Loucy (cell line): ENCODE measurements around the gene POU5F2.

Experiments used
- H2AFZ ChIP-seq: fragments of 200-600 bp; sonication (generic); 2 replicates; pipeline ENCODE4 v1.6.0; 2016; ENCODE audit warnings: antibody characterized with exemption, mild to moderate bottlenecking, low read length, moderate library complexity
- H3F3A ChIP-seq: fragments of 200-600 bp; 2 replicates; pipeline ENCODE4 v1.6.0; 2016; ENCODE audit warnings: antibody characterized with exemption, low read depth, mild to moderate bottlenecking
- H3K27me3 ChIP-seq: fragments of 200-600 bp; sonication (generic); 2 replicates; pipeline ENCODE4 v1.6.1; 2014; ENCODE audit warnings: low read length, mild to moderate bottlenecking; ENCODE audit not compliant: insufficient read depth, poor library complexity, severe bottlenecking
- H3K36me3 ChIP-seq: fragments of 200-600 bp; sonication (generic); 2 replicates; pipeline ENCODE4 v1.6.1; 2016; ENCODE audit warnings: low read length; ENCODE audit not compliant: insufficient read depth
- H3K4me1 ChIP-seq: fragments of 200-600 bp; sonication (generic); 2 replicates; pipeline ENCODE4 v1.5.1; 2014; ENCODE audit warnings: low read length, mild to moderate bottlenecking; ENCODE audit not compliant: insufficient read depth, poor library complexity, severe bottlenecking
- H3K4me2 ChIP-seq: fragments of 200-600 bp; sonication (generic); 2 replicates; pipeline ENCODE4 v1.6.0; 2014; ENCODE audit warnings: antibody characterized with exemption, low read length, low read depth, mild to moderate bottlenecking; ENCODE audit not compliant: poor library complexity, severe bottlenecking
- H3K4me3 ChIP-seq: fragments of 200-600 bp; sonication (generic); 2 replicates; pipeline ENCODE4 v1.5.1; 2014; ENCODE audit warnings: low read length, mild to moderate bottlenecking, mixed read lengths; ENCODE audit not compliant: poor library complexity, severe bottlenecking
- H3K79me2 ChIP-seq: fragments of 200-600 bp; sonication (generic); 2 replicates; pipeline ENCODE4 v1.6.1; 2014; ENCODE audit warnings: low read length; ENCODE audit not compliant: insufficient read depth
- H3K9ac ChIP-seq: fragments of 200-600 bp; sonication (generic); 2 replicates; pipeline ENCODE4 v1.6.0; 2014; ENCODE audit warnings: mild to moderate bottlenecking, low read depth, low read length, moderate library complexity; ENCODE audit not compliant: poor library complexity, severe bottlenecking
- H3K9me2 ChIP-seq: fragments of 200-600 bp; sonication (generic); replicated peaks from 2 replicates; pipeline ENCODE4 v1.6.1; 2016; ENCODE audit warnings: low read depth, low read length, mixed read lengths
- H3K9me3 ChIP-seq: fragments of 200-600 bp; sonication (generic); 2 replicates; pipeline ENCODE4 v1.6.1; 2014; ENCODE audit warnings: mild to moderate bottlenecking, antibody characterized with exemption, low read length, low read depth; ENCODE audit not compliant: insufficient read depth
- H4K20me1 ChIP-seq: fragments of 200-600 bp; sonication (generic); 2 replicates; pipeline ENCODE4 v1.6.0; 2014; ENCODE audit warnings: antibody characterized with exemption, low read length, mild to moderate bottlenecking; ENCODE audit not compliant: insufficient read depth, poor library complexity, severe bottlenecking
- EZH2phosphoT487 ChIP-seq: fragments of 200-600 bp; IDR thresholded peaks from 2 replicates; pipeline ENCODE4 v1.6.1; 2018; ENCODE audit warnings: antibody characterized with exemption, mild to moderate bottlenecking, moderate library complexity, borderline replicate concordance
- TF ChIP-seq, protein P1 (sequence below): fragments of 200-600 bp; sonication (generic); conservative IDR thresholded peaks from 2 replicates; pipeline ENCODE4 v1.5.1; 2014; ENCODE audit warnings: mild to moderate bottlenecking, antibody characterized with exemption, low read length

Gene POU5F2

GRCh38 chr5:93741136-93741811, at the start of gene POU5F2:
Gene POU5F2, minus strand, starts transcription at chr5:93741600. Its CDS starts 37 bp downstream, at chr5:93741563.
- Histone ChIP-seq H3K9me2 (no peaks in the 10 kb centered on the region), H3K9ac (no peak within 1 kb of the TSS), H2AFZ (no peak within 1 kb of the TSS), H3K79me2 (no peaks in the 10 kb centered on the region), H3K27me3 (no peaks in the 10 kb centered on the region), H3K36me3 (no peaks in the 10 kb centered on the region), H3K4me1 (no peaks in the 10 kb centered on the region), H3K4me3 (no peak within 1 kb of the TSS), H4K20me1 (no peaks in the 10 kb centered on the region), H3F3A (no peaks in the 10 kb centered on the region), H3K4me2 (no peak within 1 kb of the TSS), H3K9me3 (no peaks in the 10 kb centered on the region)
- no peak for TF ChIP-seq EZH2phosphoT487
- TF ChIP-seq, protein P1, sequence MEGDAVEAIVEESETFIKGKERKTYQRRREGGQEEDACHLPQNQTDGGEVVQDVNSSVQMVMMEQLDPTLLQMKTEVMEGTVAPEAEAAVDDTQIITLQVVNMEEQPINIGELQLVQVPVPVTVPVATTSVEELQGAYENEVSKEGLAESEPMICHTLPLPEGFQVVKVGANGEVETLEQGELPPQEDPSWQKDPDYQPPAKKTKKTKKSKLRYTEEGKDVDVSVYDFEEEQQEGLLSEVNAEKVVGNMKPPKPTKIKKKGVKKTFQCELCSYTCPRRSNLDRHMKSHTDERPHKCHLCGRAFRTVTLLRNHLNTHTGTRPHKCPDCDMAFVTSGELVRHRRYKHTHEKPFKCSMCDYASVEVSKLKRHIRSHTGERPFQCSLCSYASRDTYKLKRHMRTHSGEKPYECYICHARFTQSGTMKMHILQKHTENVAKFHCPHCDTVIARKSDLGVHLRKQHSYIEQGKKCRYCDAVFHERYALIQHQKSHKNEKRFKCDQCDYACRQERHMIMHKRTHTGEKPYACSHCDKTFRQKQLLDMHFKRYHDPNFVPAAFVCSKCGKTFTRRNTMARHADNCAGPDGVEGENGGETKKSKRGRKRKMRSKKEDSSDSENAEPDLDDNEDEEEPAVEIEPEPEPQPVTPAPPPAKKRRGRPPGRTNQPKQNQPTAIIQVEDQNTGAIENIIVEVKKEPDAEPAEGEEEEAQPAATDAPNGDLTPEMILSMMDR = no peak

DNA sequence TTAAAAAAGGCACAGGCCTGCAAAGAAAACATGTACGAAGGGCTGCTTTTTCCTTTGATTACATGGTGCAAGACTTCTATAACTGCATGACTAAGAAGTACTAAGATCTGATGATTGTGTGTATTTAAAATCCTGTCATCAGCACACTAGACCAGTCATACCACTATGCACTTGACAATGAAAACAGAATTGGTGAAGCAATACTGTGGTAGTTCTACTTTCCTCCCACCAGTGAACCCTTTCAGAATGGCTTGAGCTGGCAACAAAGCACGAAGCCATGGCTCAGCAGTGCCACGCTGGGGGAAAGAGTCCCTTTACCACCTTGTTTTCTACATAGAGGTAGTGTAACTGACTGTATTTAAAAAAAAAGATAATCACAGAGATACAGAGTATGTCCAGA, 49.0 kb upstream of the POU5F2 start:
- no peaks in the 10 kb centered on the region for H3K9me3 ChIP-seq
- no peak overlapping the region for H2AFZ ChIP-seq
- H4K20me1 ChIP-seq = no peaks in the 10 kb centered on the region
- H3K4me3 ChIP-seq = no peak overlapping the region
- H3K36me3 ChIP-seq = no peaks in the 10 kb centered on the region
- peaks cover 9% of the 10 kb centered on the region for H3K4me1 ChIP-seq
- no peaks in the 10 kb centered on the region for H3K27me3 ChIP-seq
- TF ChIP-seq EZH2phosphoT487 = no peak
- TF ChIP-seq, protein P1 = no peak
- H3K9me2 ChIP-seq = no peaks in the 10 kb centered on the region
- H3K9ac ChIP-seq = no peak overlapping the region
- no peaks in the 10 kb centered on the region for H3K79me2 ChIP-seq
- H3F3A ChIP-seq = no peaks in the 10 kb centered on the region
- H3K4me2 ChIP-seq = no peak overlapping the region

DNA sequence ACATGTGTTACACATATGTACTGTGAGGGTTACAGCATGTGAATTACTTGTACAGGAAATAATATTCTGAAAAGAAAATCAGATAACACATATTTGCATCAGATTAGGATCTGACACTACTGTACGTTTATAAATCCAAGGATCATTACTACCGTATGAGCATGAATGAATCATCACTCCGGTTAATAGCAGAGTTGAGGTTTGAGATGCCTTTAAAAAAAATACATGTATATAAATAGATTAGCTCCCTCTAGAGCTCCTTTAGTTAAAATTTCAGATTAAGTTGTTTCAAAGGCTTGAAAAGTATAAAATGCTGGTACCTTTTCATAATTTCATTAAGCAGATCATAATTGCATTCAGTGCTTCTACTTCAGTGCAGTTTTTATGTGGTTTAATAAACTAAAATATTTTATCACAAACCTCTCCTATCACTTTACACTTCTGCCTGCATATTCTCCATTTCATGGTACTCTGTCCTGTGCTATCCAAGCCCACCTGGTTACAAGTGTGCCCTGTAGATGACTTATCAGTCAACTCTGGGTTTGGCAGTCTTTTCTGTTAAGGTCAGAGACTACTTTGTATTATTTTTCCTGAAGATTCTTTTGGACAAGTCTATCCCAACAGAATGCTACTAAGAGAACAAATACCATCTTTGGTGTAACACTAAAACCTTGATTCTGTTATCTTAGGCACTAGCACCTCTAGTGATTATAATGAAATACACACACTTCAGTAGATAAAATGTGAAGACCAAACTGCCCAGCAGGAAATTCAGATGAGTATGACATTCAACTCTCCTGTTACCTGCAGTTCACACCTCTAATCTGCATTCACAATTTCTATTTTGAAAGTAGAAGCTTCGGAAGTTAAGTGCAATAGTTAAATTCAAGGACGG, 48.0 kb upstream of the POU5F2 start:
- Histone ChIP-seq H3K27me3 (no peaks in the 10 kb centered on the region), H3K9me3 (no peaks in the 10 kb centered on the region), H3K79me2 (no peaks in the 10 kb centered on the region), H3K36me3 (no peaks in the 10 kb centered on the region), H4K20me1 (no peaks in the 10 kb centered on the region), H3K4me1 (peaks cover 9% of the 10 kb centered on the region), H3K9me2 (no peaks in the 10 kb centered on the region), H3K4me2 (no peak overlapping the region), H2AFZ (no peak overlapping the region), H3K9ac (no peak overlapping the region), H3K4me3 (no peak overlapping the region), H3F3A (no peaks in the 10 kb centered on the region)
- no peak for TF ChIP-seq EZH2phosphoT487
- TF ChIP-seq, protein P1 = peak; percentile 5
